ENCODE data around the gene GABRP. TPM values are rescaled to one million over a fixed set of nuclear protein-coding genes. Genes with fewer than 3 reads are reported as not detected.

GABRP gene
- total and polyA plus RNA-seq, 8 donors = 0.10 to 1.8 (median 0.88) TPM

DNA sequence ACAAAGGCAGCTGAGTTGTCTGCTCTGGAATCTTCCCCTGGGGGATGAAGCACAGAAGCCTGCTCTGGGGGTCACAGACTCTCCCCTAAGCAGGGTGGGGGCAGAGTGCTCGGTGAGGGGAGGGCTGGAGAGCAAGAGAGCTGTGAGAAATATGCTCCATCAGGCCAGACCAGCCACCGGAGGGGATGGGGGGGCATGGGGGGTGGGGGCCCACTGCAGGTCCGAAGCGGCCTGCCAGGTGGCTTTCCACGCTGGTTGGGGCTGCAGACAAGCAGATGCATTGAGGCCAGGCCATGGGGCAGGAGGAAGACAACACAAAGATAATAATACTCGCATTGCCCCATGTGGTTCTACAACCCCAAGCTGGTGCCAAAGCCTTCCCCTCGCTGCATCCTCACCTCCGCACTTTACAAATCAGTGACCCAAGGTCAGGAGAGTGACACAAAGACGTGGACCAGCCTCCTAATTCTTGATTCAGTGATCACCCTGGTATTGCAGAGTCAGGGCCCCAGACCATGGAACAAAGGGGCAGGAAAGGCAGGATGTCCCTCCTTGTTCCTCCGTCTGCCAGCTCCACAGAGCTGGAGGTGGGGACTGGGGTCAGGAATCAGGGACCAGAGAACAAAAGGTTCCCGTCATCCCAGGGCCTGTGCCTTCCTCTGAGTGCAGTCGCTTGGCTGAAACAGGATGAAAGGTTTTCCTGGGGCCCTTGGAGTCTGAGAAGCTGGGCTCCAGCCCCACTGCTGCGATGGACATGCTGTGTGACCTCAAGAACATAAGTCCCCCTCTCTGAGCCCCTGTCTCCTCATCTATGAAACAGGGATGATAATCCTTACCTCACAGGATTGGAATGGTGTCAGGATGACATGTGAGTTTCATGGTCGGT is 37.2 kb upstream of the GABRP start:
- no peak for ATAC-seq
- DNase-seq = no peak
- peak overlapping the region in 1 of 2 donors; percentile 45 for H3K27ac ChIP-seq
- TF ChIP-seq, protein P1, sequence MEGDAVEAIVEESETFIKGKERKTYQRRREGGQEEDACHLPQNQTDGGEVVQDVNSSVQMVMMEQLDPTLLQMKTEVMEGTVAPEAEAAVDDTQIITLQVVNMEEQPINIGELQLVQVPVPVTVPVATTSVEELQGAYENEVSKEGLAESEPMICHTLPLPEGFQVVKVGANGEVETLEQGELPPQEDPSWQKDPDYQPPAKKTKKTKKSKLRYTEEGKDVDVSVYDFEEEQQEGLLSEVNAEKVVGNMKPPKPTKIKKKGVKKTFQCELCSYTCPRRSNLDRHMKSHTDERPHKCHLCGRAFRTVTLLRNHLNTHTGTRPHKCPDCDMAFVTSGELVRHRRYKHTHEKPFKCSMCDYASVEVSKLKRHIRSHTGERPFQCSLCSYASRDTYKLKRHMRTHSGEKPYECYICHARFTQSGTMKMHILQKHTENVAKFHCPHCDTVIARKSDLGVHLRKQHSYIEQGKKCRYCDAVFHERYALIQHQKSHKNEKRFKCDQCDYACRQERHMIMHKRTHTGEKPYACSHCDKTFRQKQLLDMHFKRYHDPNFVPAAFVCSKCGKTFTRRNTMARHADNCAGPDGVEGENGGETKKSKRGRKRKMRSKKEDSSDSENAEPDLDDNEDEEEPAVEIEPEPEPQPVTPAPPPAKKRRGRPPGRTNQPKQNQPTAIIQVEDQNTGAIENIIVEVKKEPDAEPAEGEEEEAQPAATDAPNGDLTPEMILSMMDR (IDR thresholded peaks at IDR 0.05) = no peak
- H3K4me3 ChIP-seq = no peak overlapping the region
- H3K9me3 ChIP-seq = no peaks in the 10 kb centered on the region
- peaks cover 0 to 41% of the 10 kb centered on the region in 2 donors for H3K27me3 ChIP-seq
- H3K4me1 ChIP-seq = peaks cover 8 to 21% of the 10 kb centered on the region in 2 donors
- intact Hi-C loops (cut with DNase I) = loop anchor here in 1 of 2 donors (5.0 kb wide), 1 partner anchor 46 kb away; no protein-coding TSS in a partner anchor
- no peaks in the 10 kb centered on the region for H3K36me3 ChIP-seq

GRCh38 chr5:170746961-170747340 is 36.6 kb upstream of the GABRP start:
- peaks cover 8 to 21% of the 10 kb centered on the region in 2 donors for H3K4me1 ChIP-seq
- H3K4me3 ChIP-seq = no peak overlapping the region
- H3K27me3 ChIP-seq = peaks cover 0 to 41% of the 10 kb centered on the region in 2 donors
- DNase-seq (no peak), ATAC-seq (no peak)
- intact Hi-C loops (cut with DNase I) = loop anchor here in 1 of 2 donors (5.0 kb wide), 1 partner anchor 45 kb away; no protein-coding TSS in a partner anchor
- no peak overlapping the region for H3K27ac ChIP-seq
- no peaks in the 10 kb centered on the region for H3K36me3 ChIP-seq
- no peaks in the 10 kb centered on the region for H3K9me3 ChIP-seq
- TF ChIP-seq, protein P1 (IDR thresholded peaks at IDR 0.05) = no peak

DNA sequence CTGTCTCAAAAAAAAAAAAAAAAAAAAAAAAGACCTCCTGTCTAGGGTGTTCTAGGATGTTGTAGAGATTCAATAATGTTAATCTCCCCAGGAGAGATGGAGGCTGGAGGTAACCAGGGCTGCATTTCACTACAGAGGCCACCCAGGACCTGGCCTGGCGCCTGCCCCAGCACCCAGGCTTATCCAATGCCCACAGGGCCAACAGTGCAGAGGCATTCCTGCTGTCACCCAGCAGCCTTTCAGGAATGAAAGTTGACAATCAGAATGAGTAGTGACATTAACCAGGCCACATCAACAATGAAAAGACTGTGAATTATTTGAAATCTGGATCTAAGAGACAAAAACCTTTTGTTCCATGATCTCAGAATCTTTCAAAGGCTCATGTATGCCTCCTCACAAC is 36.2 kb upstream of the GABRP start:
- DNase-seq = no peak

DNA sequence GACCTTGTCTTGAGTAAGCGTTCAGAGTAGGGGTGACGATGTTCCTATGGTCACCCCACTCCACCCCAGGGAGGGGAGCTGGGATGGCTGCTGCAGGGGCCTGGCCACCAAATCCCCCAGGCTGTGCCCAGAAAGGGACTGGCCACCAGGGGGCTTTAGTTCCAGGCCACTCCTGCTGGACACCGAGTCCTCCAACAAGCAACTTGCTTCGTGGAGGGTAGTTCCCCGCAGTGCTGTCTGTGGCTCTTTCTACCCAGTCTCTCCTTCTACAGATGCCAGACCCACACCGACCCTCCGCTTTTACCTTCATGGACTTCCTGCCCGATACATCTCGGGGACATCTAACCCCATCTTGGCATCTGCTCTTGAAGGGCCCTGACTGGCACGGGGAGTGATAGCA is 35.7 kb upstream of the GABRP start:
- TF ChIP-seq, protein P1 (IDR thresholded peaks at IDR 0.05) = peak in 1 of 2 donors; percentile 24
- H3K27me3 ChIP-seq = peaks cover 0 to 41% of the 10 kb centered on the region in 2 donors
- no peak for DNase-seq
- intact Hi-C loops (cut with DNase I) = loop anchor here in 1 of 2 donors (5.0 kb wide), 1 partner anchor 44 kb away; no protein-coding TSS in a partner anchor
- no peak for ATAC-seq
- no peak overlapping the region for H3K4me3 ChIP-seq
- no peaks in the 10 kb centered on the region for H3K9me3 ChIP-seq
- H3K36me3 ChIP-seq = no peaks in the 10 kb centered on the region
- peaks cover 8 to 21% of the 10 kb centered on the region in 2 donors for H3K4me1 ChIP-seq
- H3K27ac ChIP-seq = no peak overlapping the region

More for the DNA sequence above, 36.2 kb upstream of the GABRP start:
- TF ChIP-seq, protein P1 (IDR thresholded peaks at IDR 0.05) = no peak
- Histone ChIP-seq H3K4me3 (no peak overlapping the region), H3K27ac (no peak overlapping the region), H3K27me3 (peaks cover 0 to 41% of the 10 kb centered on the region in 2 donors), H3K9me3 (no peaks in the 10 kb centered on the region), H3K4me1 (peaks cover 8 to 21% of the 10 kb centered on the region in 2 donors), H3K36me3 (no peaks in the 10 kb centered on the region)
- intact Hi-C loops (cut with DNase I) = loop anchor here in 1 of 2 donors (5.0 kb wide), 1 partner anchor 45 kb away; no protein-coding TSS in a partner anchor
- no peak for ATAC-seq

- H3K9me3 ChIP-seq = no peaks in the 10 kb centered on the region
- ATAC-seq (no peak), DNase-seq (no peak)
- TF ChIP-seq, protein P1 (IDR thresholded peaks at IDR 0.05) = no peak
- intact Hi-C loops (cut with DNase I) = loop anchor here in 1 of 2 donors (5.0 kb wide), 1 partner anchor 43 kb away; no protein-coding TSS in a partner anchor
- no peaks in the 10 kb centered on the region for H3K36me3 ChIP-seq
- no peak overlapping the region for H3K4me3 ChIP-seq
- H3K27me3 ChIP-seq = peaks cover 0 to 33% of the 10 kb centered on the region in 2 donors
- no peak overlapping the region for H3K27ac ChIP-seq
- peaks cover 8 to 21% of the 10 kb centered on the region in 2 donors for H3K4me1 ChIP-seq
Observed at GRCh38 chr5:170748951-170749471, 34.5 kb upstream of the GABRP start.

Measured in left lung (tissue), 10 donors.